Adrenal gland (tissue), 12 donors: Measurements from ENCODE around the gene COQ5. TPM values are rescaled to one million over a fixed set of nuclear protein-coding genes. Genes with fewer than 3 reads are reported as not detected.

ENCODE experiments used
- DNase-seq, 7 donors: peaks; one replicate each; pipeline ENCODE4 v3.0.0-alpha.2; 2019 to 2020
- H3K27ac ChIP-seq, 5 donors: fragments of 200-600 bp; sonication (generic) in 4 of 5; 1 replicate in 3 of 5; 2 replicates in 2 of 5; pipeline versions ENCODE4 v1.5.1 to v1.8.0; 2016 to 2020; ENCODE audit warnings: mild to moderate bottlenecking in 1 of 5
- H3K27me3 ChIP-seq: fragments of 200-600 bp; 2 replicates; pipeline ENCODE4 v1.8.0; 2021
- H3K36me3 ChIP-seq, 2 donors: fragments of 200-600 bp; replicated peaks in 1 of 2; 1 replicate in 1 of 2; 2 replicates in 1 of 2; pipeline versions ENCODE4 v1.5.1 to v1.8.0; 2018 to 2022
- H3K4me1 ChIP-seq, 2 donors: fragments of 200-600 bp; replicated peaks in 1 of 2; 1 replicate in 1 of 2; 2 replicates in 1 of 2; pipeline versions ENCODE4 v1.5.1 to v1.8.0; 2018 to 2021
- H3K4me3 ChIP-seq, 4 donors: fragments of 200-600 bp; sonication (generic) in 3 of 4; one replicate each; pipeline ENCODE4 v1.5.1; 2016 to 2018
- H3K9me3 ChIP-seq, 3 donors: fragments of 200-600 bp; sonication (generic) in 1 of 3; replicated peaks in 1 of 3; 1 replicate in 2 of 3; 2 replicates in 1 of 3; pipeline versions ENCODE4 v1.5.1 to v1.8.0; 2016 to 2021
- POLR2A ChIP-seq, 2 donors: fragments of 450-650 bp; IDR thresholded peaks; one replicate each; pipeline ENCODE4 v1.6.1; 2017; ENCODE audit warnings: antibody characterized with exemption in 2 of 2, mild to moderate bottlenecking in 2 of 2, moderate library complexity in 1 of 2
- WGBS, 4 donors: extraction: QIAGEN DNeasy Blood & Tissue Kit in 2 of 4; methylation state at CpG; one replicate each; pipeline versions ENCODE4 v1.1.5 to v1.1.7; 2013 to 2017; 5-methylcytosine and 5-hydroxymethylcytosine counted together
- intact Hi-C, 2 donors: fragments of 100-400 bp; cut with DNase I; formaldehyde crosslinking; loops; one replicate each; pipeline versions ENCODE4 v1.14.1 to v1.15.0; 2022 to 2023
- polyA plus RNA-seq, 3 donors: library from polyadenylated mRNA; stranded (reverse); fragments of 200-250 nt in 2 of 3; fragments of 350-450 nt in 1 of 3; fragmentation: Illumina TruSeq in 1 of 3; extraction: RNeasy Lipid Tissue Mini Kit (QIAGEN cat#74804) in 1 of 3; gene quantifications; one replicate each; pipeline ENCODE4 v1.2.3, GENCODE V29; 2013 to 2014
- total RNA-seq, 9 donors: library from RNA; depleted of rRNA in 4 of 9; stranded (reverse); fragments of >200 nt in 4 of 9; fragments of 120-200 nt in 1 of 9; fragmentation: NEBNext Ultra II Directional in 1 of 9; extraction: Animal tissue kit (Norgen Biotek cat#: 25700) in 1 of 9; gene quantifications; one replicate each; pipeline versions ENCODE4 v1.1.0 to v1.2.4, GENCODE V29; 2013 to 2023
- TF ChIP-seq, protein P1 (sequence below), 6 experiments: fragments of 450-650 bp in 4 of 6; fragments of 200-600 bp in 2 of 6; sonication (generic) in 1 of 6; IDR thresholded peaks; 1 replicate in 5 of 6; 2 replicates in 1 of 6; pipeline versions ENCODE4 v1.5.1 to v1.8.0; 2016 to 2021; ENCODE audit warnings: antibody characterized with exemption in 6 of 6, mild to moderate bottlenecking in 2 of 6, moderate library complexity in 1 of 6
- donor health status: healthy with polysubstance abuse.
- donor health status: Bipolar disorder and iron deficiency.
- donor health status: DM: yes; HTN: yes; CAD: no.
- donor health status: DM: no; HTN: no; CAD: no.
- donor health status: DM: no; HTN: no; CAD: no.
- donor health status: DM: yes; HTN: yes; CAD: no.

COQ5 gene
- total and polyA plus RNA-seq, 12 donors: 24.9 to 74.4 (median 34.7) TPM

DNA sequence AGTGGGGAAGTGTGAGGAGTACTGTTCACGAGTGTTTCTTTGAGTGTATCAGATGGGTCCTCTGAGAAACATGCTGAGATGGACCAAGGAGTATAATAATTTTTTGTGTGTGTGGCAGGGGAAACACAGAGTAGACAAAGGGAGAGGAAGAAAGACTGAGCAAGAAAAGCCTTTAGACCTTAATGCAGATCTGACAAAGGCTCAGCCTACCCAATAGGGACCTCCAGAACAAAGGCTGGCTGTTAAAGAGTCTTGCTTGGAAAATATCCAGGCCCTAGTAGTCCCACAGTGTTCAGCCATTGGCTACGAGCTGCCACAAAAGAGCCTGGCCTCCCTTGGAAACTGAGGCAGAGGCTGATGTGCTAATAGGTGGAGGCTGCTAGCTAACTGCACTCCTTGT is 13.5 kb downstream of the COQ5 start:
- peaks cover 0 to 28% of the 10 kb centered on the region in 2 donors for H3K36me3 ChIP-seq
- no peaks in the 10 kb centered on the region for H3K4me1 ChIP-seq
- DNase-seq: no peak
- TF ChIP-seq, protein P1, sequence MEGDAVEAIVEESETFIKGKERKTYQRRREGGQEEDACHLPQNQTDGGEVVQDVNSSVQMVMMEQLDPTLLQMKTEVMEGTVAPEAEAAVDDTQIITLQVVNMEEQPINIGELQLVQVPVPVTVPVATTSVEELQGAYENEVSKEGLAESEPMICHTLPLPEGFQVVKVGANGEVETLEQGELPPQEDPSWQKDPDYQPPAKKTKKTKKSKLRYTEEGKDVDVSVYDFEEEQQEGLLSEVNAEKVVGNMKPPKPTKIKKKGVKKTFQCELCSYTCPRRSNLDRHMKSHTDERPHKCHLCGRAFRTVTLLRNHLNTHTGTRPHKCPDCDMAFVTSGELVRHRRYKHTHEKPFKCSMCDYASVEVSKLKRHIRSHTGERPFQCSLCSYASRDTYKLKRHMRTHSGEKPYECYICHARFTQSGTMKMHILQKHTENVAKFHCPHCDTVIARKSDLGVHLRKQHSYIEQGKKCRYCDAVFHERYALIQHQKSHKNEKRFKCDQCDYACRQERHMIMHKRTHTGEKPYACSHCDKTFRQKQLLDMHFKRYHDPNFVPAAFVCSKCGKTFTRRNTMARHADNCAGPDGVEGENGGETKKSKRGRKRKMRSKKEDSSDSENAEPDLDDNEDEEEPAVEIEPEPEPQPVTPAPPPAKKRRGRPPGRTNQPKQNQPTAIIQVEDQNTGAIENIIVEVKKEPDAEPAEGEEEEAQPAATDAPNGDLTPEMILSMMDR (IDR thresholded peaks at IDR 0.05): no peak
- TF ChIP-seq POLR2A (IDR thresholded peaks at IDR 0.05): no peak
- no peak overlapping the region for H3K4me3 ChIP-seq
- no peak overlapping the region for H3K27ac ChIP-seq
- WGBS, 4 donors: 88 to 100% (median 94%) methylated on average over 2 of the region's 2 CpGs
- intact Hi-C loops: no loop called here
- H3K27me3 ChIP-seq: no peaks in the 10 kb centered on the region
- H3K9me3 ChIP-seq: no peaks in the 10 kb centered on the region

DNA sequence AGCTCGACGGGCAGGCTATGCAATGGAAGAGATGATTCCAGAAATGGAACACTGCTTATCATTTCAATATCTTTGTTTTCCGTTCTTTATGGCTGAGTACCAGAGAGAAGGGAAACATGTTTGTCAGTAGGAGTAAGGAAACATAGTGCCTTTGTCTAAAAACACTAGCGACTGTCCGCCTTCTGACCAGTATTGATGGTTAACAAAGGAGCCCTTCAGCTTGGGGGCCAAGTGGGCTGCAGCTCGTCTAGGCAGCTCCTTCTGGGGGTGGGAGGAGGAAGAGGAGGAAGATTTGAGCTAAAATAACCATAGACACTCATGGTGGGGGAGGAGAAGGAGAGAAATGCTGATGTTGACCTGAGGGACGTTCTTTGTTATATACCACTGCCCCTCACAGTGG is 15.0 kb downstream of the COQ5 start:
- Histone ChIP-seq H3K4me1 (no peaks in the 10 kb centered on the region), H3K4me3 (no peak overlapping the region), H3K27me3 (no peaks in the 10 kb centered on the region), H3K36me3 (peaks cover 0 to 42% of the 10 kb centered on the region in 2 donors), H3K9me3 (no peaks in the 10 kb centered on the region), H3K27ac (no peak overlapping the region)
- intact Hi-C loops: no loop called here
- no peak for DNase-seq
- WGBS, 4 donors: 83 to 88% (median 87%) methylated on average over 7 of the region's 7 CpGs
- TF ChIP-seq, protein P1 (IDR thresholded peaks at IDR 0.05): no peak
- no peak for TF ChIP-seq POLR2A (IDR thresholded peaks at IDR 0.05)

- Histone ChIP-seq H3K36me3 (peaks cover 0 to 46% of the 10 kb centered on the region in 2 donors), H3K4me1 (no peaks in the 10 kb centered on the region), H3K9me3 (no peaks in the 10 kb centered on the region), H3K27ac (no peak overlapping the region), H3K4me3 (no peak overlapping the region), H3K27me3 (no peaks in the 10 kb centered on the region)
- intact Hi-C loops: no loop called here
- TF ChIP-seq, protein P1 (IDR thresholded peaks at IDR 0.05): no peak
- no peak for TF ChIP-seq POLR2A (IDR thresholded peaks at IDR 0.05)
- 89 to 98% (median 93%) methylated on average over 8 of the region's 8 CpGs for WGBS, 4 donors
- no peak for DNase-seq
These were observed 20.4 kb downstream of the COQ5 start for GRCh38 chr12:120508537-120508936.

- peaks cover 0 to 41% of the 10 kb centered on the region in 2 donors for H3K36me3 ChIP-seq
- H3K27me3 ChIP-seq: no peaks in the 10 kb centered on the region
- intact Hi-C loops: no loop called here
- no peaks in the 10 kb centered on the region for H3K9me3 ChIP-seq
- 86 to 90% (median 88%) methylated on average over 4 of the region's 4 CpGs for WGBS, 4 donors
- TF ChIP-seq POLR2A (IDR thresholded peaks at IDR 0.05): no peak
- TF ChIP-seq, protein P1 (IDR thresholded peaks at IDR 0.05): no peak
- no peak overlapping the region for H3K4me3 ChIP-seq
- H3K27ac ChIP-seq: no peak overlapping the region
- no peak for DNase-seq
- no peaks in the 10 kb centered on the region for H3K4me1 ChIP-seq
These were observed 24.4 kb downstream of the COQ5 start for GRCh38 chr12:120504587-120504986.
